HG02852 (cell line): ENCODE data around the gene CYP11A1.

Experiments used
- ATAC-seq: cut with Tn5 transposase; IDR thresholded peaks from one replicate; pipeline ENCODE4 v1.9.1; 2021; ENCODE audit warnings: mild to moderate bottlenecking, moderate library complexity; ENCODE audit not compliant: unreplicated experiment

Gene CYP11A1

GRCh38 chr15:74389241-74390048 lies 22.0 kb upstream of the CYP11A1 start:
- no peak for ATAC-seq

DNA sequence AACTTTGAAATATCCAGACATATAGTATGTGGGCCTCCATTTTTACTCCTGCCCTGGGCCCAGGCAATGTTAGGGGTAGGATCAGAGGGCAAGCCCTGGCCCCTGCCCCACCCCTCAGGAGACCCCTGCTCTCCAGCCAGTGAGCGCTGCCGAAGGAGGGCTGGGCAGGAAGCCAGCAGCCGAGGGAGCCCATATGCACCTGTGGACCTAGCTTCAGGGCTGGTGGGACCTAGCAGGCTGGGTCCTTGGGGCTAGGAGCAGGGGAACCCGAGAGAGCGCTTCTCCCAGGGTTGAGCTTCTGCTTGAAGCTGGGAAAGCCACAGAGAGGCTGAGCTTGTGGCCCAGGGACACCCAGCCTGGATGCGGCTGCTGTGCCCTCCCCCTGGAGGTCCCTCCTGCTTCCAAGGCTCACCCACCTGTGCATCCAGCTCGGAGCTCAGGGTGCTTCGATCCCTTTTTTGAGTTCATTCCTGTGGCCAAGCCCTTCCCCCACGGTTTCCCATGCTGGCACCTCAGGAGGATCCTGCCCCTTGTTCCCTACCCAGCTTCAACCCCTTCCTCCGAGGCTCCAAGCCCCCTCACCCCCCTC lies 21.0 kb upstream of the CYP11A1 start:
- ATAC-seq: no peak

- ATAC-seq: no peak
Observed at GRCh38 chr15:74387621-74388362, 20.3 kb upstream of the CYP11A1 start.

- no peak for ATAC-seq
Observed at GRCh38 chr15:74387141-74387541, 19.7 kb upstream of the CYP11A1 start.

GRCh38 chr15:74386496-74387140 lies 19.2 kb upstream of the CYP11A1 start:
- ATAC-seq: no peak

DNA sequence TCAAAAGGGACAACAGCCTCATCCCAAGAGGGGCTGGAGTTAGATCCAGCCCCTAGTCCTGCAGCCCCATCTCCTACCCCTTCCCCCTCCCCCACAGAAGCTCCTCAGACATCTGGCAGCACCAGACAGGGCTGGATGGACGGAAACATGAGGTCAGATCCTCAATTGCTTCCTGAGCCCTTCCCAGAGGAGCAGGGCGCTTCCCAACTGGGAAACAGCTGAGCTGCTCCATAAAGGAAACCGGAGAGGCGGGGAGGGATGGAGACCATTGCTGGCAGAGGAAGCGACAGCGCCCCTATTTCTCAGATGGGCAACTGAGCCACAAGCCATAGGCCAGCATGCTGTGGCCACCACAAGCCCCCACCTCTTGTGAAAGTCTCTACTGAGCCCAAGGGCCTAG lies 18.3 kb upstream of the CYP11A1 start:
- ATAC-seq: no peak

DNA sequence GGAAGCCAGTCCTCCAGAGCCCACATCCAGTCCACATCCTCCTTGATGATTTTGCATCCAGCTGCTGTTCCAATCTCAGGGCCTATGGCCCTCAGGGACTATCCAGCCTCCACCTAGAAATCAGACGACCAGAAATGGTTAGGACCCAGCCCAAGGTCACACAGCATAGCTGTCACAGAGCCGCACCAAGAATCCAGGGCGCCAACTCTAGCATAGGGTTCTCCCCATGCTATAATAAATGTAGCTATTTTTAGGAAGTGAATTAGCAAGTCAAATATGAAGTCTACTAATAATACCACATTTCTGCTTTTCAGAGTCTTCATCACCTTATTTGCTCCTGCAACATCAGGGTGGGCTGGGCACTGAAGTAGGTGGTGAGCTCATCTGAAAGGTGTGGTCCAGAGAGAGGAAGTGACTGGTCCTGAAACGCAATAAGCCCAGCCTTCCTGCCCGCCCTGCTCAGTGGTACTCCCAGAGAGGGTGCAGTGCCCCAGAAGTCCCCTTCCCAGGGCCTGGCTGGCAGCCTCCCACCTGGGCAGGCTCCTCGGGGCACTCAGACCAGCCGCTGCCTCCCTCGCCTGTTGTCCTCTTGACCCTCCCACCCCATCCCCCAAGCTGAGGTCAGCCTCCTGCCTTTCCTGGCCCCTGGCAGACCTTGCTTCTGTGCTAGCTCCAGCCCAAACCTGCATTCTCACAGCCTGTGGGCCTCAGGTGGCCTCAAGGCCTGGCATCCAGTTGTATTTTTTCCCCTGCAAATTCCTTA lies 17.6 kb upstream of the CYP11A1 start:
- ATAC-seq: peak; percentile 66

GRCh38 chr15:74384566-74384880 lies 17.1 kb upstream of the CYP11A1 start:
- ATAC-seq: no peak

DNA sequence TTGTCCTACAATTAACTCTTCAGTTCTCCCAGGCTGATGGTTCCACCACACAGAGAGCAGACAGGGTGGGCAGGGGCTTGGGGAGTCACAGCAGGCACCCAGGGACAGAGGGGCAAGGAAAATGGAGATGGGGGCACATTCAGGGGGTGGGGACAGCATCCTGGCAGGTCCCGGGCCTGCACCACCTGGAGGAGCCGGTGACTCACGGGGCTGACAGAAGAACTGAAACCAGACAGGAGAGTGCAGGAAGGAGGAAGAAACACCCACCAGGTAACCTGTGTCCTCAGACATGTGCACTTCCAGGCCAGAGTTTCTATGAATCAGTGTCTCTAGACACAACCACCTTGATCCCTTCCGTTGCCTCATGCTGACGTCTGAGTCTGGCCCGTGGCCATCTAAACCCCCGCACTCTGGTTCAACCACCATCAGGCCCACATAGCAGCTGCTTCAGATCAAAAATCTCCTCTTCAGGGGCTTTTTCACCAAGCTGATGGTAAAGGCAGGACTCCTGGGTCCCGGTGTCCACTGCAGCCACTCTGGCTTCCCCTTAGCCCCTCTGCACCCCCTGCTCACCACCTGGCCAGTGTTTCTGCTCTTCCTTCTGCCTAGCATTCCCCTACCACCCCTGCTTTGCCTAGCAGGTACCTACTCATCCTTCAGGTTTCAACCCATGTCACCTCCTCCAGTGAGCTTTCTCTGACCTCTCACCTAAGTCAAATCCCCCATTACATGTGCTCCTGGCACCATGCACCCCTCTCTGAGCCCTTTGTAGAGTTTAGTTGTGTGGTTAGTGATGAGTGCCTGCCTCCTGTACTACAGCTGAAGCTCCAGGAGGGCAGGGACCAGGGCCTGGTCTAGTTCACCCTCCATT lies 16.5 kb upstream of the CYP11A1 start:
- peak; percentile 51 for ATAC-seq

DNA sequence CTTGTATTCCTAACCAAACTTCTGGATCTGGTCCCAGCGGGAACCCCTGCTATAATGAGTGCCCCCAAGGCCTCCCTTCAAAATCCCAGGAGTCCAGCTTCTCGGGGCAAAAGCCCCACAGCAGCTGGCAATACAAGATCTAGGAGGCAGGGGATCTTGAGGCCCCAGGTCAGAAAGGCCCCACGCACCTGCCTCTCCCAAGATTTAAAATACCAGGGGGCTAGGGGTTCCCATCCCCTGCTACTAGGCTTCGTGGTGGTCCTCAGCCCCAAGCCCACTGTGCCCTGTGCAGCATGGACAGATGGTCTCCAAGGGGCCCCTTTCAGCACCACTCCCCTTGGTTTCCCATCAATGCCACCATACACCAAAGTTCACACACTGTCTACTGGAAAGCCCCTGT lies 15.8 kb upstream of the CYP11A1 start:
- ATAC-seq: peak; percentile 2

DNA sequence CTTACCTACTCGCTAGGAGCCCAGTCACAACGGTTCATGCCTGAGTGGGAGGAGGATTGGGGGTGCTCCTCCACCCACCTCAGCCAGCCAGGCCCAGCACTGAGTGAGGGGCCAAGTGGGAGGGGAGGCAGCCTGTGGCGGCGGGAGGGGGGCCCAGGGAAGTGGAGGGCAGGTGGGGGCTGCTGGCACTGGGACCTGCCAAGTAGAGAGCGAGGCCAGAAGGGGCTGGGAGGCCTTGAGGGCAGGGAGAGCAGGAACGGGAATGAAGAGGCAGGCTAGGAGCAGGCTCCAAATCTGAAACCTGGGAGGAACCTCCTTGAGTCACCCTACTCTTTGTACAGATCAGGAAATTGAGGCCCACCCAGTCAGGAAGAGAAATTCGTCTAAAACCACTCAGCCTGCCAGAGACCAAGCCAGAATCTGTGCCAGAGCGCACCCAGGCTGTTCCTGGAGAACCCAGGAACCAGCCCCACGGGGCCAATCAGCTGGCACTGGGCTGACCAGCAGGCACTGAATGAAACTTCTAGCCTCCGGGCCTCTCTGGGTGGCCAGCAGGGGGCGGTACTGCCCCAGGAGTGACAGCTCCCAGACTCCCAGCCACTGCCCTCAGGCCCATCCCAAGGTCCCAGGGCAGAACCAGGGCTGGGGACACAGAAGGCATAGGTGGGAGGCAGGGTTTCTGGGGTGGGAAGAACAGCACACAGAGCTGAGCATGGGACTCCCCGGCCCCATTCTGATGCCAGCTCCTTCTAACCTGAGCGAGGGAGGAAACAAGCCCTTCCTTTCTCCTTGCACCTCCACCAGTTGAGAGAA lies 14.8 kb upstream of the CYP11A1 start:
- no peak for ATAC-seq

DNA sequence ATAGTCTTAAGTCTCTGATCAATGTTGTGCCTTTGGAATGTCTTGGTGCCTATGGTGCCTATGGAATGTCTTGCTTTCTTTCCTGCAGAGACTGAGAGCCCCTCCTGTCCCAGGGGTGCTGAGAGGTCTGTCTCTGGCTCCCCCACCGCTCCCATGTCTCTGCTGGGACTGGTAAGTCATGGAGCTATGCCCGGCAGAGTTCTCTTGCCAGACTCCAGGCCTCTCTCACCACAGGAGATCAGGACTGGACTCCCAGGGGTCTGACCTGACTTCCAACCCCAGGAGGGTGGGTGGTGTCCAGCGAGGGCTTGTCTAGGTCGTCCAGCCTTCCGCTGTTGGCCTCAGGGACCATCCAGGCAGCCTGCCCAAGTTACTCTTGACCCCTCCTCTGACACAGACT lies 14.0 kb upstream of the CYP11A1 start:
- ATAC-seq: no peak

DNA sequence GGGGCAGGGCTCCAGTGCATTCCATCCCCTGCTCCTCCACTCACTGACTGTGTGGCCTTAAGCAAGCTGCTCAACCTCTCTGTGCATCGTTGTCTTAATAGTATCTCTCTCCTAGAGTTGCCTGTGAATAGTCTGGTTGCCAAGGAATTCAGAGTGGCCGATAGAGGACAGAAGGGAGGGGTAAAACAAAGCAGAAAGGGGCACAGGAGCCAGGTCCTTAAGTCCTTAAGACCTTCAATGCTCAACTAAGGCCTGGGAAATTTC lies 13.7 kb upstream of the CYP11A1 start:
- no peak for ATAC-seq

DNA sequence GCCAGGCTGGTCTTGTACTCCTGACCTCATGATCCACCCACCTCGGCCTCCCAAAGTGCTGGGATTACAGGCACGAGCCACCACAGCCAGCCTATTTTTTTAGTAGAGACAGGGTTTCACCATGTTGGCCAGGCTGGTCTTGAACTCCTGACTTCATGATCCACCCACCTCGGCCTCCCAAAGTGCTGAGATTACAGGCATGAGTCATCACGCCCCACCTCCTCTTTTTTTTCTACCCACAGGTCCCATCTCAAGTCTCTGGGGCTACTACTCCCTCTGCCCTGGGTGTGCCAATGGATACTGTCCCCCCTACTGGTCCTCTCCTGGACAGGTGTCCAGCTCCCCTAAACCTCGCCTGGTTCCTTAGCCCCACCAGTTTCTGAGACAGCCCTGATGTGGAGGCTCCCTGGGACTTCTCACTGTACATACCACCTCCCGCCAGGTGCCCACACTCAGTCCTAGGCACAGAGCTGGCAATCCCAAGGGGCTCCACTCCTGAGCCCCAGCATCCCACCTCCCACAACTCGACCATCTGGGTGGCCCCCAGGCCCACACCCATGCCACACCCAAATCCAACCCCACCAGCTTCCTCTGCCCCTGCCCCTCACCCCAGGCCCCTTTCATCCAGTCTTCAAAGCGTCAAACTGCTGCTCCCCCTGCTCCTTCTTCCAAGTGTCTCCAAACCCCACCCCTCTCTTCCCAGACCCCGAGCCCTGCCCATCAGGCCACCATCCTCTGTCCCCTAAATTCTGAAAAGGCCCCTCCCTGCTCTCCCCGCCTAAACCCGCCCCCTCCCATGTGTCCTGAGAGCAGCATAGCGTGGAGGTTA lies 13.1 kb upstream of the CYP11A1 start:
- ATAC-seq: no peak

DNA sequence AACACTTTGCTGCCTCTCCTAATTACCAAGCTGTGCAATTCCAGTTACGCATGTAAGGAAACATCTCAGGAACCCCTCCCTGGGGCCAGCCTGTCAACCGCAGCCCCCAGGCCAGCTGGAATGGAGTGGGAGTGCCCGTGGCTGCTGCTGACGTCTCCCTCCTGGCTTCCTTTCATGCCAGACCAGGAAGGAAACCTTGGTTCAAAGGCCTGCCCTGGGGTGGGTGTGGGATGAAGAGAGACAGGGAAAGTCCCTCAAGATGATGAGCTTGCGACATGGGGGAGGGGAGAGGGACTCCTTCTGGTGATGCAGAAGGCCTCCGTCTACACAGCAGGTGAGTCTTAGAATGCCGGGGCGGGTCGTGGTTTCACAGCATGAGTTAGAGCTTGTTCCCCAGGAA lies 11.4 kb upstream of the CYP11A1 start:
- no peak for ATAC-seq

- no peak for ATAC-seq
Observed at GRCh38 chr15:74377831-74378766, 10.7 kb upstream of the CYP11A1 start.

DNA sequence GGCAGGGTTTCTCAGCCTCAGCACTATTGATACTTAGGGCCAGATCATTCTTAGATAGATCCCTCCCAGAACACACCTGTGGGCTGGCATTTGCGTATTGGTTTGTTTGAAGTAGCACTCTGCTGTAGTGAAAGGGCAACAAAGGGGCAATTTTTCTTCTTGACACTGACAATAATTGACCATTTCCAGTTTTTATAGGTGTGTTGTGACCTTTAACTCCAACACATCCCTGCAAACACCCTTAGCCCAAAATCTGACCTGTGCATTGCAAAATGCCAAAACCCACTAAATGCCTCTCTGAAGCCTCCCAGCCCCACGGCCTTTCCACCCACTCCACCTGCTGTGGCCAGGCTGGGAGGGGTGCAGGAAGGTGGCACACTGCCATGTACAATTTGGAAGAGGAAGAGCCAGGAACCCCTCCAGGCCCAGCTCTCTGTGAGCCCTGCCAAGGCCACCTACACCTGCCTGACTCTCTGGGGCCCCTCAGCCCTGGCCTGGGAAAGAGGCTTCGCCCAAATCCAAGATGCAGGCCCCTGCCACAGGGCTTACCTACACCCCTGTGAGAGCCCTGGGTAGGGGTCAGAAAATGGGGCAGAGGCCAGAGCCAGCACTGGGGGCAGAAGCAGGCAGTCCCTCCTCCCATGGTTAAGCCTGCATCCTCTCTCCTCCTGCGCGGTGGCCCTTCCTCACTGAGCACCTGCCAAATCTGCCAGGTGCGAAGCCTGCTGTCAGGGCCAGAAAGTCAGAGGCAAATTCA lies 9.6 kb upstream of the CYP11A1 start:
- no peak for ATAC-seq
